Cardiac septum (tissue), 1 donor: ENCODE results near the gene HNF1B. TPM values are rescaled to one million over a fixed set of nuclear protein-coding genes. Genes with fewer than 3 reads are reported as not detected.
"Not testable (repeated sequence)": the region's sequence is repeated elsewhere in the genome, so short reads cannot be mapped to it uniquely, and the experiment has no call there.

ENCODE experiments used
- DNase-seq: peaks from one replicate; pipeline ENCODE4 v3.0.0-alpha.2; 2020; ENCODE audit warnings: low spot score
- intact Hi-C: fragments of 100-400 bp; cut with DNase I; formaldehyde crosslinking; loops from one replicate; pipeline ENCODE4 v1.14.0; 2022
- long read RNA-seq: library from polyadenylated mRNA; unstranded; transcript quantifications from one replicate; pipeline ENCODE4 v2.0.0, GENCODE V29; 2021
- total RNA-seq: library from RNA; stranded (reverse); fragmentation: NEBNext Ultra II Directional; extraction: Animal tissue kit (Norgen Biotek cat#: 25700); gene quantifications from one replicate; pipeline ENCODE4 v1.2.1, GENCODE V29; 2021
- donor health status: DM: no; HTN: no; CAD: no.

HNF1B gene, protein sequence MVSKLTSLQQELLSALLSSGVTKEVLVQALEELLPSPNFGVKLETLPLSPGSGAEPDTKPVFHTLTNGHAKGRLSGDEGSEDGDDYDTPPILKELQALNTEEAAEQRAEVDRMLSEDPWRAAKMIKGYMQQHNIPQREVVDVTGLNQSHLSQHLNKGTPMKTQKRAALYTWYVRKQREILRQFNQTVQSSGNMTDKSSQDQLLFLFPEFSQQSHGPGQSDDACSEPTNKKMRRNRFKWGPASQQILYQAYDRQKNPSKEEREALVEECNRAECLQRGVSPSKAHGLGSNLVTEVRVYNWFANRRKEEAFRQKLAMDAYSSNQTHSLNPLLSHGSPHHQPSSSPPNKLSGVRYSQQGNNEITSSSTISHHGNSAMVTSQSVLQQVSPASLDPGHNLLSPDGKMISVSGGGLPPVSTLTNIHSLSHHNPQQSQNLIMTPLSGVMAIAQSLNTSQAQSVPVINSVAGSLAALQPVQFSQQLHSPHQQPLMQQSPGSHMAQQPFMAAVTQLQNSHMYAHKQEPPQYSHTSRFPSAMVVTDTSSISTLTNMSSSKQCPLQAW
- total RNA-seq: not detected
- long read RNA-seq: 0 reads

DNA sequence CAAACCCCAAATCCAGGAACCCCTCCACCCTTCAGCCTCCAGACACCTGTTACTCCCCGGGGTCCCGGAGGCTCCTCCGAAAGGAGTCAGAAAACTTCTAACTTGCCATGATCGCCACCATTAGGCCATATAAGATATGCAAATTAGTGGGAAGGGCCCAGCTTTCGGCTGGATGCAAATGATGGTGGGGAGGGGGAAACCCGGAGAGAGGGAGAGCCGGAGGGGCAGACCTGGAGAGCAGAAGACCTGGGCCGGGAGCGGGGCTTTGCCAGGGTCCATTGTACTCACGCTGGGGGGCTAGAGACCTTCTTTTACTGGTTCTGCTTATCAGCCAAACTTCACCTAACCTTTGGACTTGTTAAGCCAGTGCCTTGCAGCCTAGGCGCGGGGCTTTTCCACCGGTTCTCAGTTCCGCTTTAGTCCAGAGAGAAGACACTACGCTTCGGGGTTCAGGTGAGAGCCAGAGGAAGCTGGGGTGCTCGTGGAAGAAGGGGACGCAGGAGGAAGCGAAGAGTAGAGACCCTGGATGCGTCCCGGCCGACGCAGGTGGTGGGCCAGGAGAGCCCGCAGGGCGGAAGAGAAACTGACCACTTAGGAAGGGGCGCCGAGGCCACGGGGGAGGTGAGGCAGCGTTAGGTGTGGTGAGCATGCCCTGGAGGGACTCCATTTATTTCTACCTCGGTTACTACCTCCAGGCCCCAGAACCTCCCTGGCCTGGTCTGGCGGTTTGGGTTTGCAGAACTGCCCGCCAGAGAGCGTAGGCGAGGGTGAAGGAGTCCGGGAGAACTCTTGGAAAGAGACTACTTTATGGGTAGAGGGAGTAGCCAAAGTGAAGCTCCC lies at the start of gene HNF1B:
Gene HNF1B (minus strand): TSS at position 99 of the 840 bp plus-strand sequence. CDS start 175 bp downstream, outside the sequence.
- no peak for DNase-seq
- intact Hi-C loops: no loop called here

DNA sequence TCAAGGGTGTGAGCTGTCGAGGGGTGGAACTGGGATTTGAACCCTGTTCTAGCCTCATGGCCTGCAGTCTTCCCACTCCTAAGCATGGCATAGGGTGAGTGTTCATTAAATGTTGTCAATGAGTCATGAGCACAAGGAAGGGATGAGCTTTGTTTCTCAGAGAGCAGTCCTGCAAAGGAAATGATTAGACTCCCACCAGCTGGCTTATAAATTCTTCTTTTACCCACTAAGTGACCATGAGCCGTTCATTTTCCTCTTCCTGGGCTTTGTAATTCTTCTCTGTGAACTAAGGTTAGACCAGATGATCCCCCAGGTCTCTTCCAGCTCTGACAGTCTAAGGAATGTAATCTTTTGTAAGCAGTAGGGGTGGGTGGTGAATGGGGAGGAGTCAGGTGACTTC lies 47.9 kb upstream of the HNF1B start:
- intact Hi-C loops: no loop called here
- DNase-seq: no peak

DNA sequence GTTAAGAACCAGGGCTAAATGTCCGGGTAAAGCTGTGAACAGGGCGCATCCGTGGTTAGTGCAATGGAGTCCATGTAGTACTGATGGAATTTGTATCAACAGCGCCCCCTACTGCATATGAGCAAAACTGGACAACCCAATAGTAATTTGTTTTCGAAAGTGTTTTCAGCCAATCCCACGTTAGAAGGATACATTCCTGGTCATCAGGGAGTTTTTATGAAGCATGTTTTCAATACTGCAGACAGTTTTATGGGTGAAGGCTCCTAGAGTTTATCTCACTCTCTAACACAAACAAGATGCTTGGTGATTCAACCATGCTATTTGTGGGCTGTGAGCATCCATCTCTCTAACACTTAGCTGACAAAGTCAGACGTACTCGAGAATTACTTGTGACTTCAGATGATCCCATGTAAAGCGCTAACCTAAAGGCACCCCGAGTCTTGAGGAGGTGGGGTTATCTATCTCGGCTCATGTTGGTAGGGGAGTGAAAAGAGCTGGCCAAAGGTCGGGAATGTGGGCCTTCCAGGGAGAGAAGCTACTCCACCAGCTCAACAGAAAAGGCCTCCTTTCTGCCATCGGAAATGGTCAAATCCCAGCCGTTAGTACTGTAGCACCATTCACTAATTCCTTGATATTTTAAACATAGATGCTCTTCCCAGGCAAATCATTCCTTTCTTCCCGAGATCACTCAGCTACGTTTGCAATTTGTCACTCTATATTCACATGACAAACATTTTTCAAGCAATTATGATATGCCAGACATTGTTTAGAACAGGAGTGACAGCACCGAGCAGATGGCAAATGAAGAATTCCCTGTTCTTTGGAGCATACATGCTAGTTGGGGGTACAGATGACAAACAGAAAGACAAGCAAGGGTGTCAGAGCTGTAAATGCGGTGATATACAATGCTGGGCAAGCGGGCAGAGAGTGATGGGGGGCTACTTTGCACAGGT lies 46.9 kb upstream of the HNF1B start:
- intact Hi-C loops: no loop called here
- DNase-seq: no peak

DNA sequence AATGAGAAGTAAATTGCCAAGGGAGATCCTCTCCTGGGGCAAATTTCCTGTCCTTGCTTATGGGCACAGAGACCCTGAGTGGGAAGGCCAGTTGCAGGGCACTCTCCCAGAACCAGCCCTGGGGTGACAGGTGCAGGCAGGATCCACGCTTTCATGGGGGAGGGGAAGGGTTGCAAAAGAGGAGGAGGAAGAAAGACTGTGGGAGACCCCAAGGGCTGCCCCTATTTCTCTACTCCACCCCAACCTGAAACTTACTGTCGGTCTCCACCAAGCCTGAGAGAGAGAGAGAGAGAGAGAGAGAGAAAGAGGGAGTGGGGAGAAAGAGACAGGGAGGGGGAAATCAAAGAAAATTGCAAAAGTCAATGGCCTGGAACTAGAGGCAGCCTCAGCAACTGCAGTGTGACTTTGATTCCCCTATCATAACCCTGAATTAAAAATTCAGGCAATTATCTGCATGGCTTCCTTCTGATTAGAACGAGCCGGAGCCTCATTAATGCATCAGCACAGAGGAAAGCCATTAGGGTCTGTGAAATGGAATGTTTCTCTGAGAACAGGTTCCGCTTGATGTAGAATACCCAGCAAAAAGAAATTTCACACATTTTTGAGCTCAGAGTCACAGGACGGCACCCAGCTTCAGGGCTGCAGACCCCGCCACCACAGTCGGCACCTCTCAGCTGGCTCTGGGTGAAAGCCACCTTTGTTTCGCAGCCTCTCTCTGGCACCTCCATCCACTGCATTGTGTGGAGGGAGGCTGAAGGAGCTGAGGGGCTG lies 45.1 kb upstream of the HNF1B start:
- intact Hi-C loops: no loop called here
- no peak for DNase-seq

DNA sequence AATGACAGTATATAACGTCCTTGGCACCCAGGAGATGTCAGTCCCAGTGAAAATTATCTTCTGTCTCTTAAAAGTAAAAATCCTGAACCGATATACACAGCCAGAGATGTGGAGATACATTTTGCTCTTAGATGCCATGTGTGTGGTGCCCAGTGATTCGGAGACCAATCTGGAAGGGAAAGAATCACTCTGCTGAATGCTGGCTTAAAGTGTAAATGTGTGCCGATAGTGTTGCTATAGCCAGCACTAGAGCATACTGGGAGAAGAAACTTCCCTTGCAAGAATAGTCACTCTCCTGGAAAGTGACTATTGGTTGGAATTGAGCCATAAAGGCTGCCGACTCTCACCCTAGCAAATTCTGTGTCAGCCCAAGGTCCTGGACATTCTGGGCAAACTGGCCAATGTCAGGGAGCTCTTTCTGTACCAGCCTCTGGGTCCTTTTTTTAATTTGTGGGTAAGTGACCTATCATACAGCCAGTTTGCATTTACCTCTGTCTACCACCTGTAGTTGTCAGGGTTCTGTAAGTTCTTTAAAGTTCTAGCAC lies 44.2 kb upstream of the HNF1B start:
- intact Hi-C loops: no loop called here
- DNase-seq: no peak

DNA sequence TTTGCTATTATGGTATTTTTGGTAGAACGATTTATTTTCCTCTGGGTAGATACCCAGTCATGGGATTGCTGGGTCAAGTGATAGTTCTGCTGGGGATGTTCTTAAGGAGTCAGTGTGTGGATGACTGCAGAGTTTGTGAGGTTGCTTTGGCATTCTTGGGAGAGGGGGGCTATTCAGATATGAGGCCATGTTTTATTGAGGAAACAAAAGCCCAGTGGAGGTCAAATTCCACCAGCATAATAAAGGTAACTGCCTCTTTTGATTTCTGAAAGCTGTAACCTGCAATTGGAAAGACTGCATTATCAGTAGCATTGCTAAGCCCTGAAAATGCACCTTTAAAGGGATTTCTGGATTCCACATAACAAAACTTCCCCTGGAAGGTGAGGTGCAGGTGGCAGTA lies 43.7 kb upstream of the HNF1B start:
- DNase-seq: no peak
- intact Hi-C loops: no loop called here

DNA sequence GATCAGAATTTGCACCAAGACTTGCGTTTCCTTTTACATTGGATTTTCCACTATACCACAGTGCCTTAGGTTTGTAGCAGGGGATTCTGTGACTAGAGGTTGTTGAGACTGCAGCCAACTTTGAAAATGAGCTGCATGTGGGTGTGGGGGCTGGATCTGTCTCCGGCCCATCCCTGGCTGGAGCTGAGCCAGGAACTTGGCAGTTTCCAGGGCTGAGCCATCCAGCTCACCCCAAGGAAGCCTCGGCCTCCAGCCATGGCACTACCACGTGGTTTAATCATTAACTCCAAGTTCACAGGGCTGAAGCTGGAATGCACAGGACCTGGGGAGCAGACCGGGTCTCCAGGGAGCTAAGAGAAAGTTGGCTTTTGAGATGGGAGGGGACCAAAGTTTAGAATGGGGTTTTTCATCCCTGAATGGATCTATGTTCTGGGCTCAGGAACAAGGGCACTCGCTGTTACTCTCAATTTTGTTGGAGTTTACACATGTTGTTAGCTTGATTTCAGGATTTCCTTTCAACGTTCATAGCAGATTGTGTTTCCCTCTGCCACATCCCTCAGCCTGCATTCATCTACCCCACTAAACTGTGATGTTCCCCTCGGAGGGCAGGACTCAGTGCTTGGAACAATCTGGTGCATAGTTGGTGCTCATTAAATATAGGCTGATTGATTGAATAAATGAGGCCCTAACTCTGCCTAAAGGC lies 42.3 kb upstream of the HNF1B start:
- DNase-seq: no peak
- intact Hi-C loops: no loop called here

DNA sequence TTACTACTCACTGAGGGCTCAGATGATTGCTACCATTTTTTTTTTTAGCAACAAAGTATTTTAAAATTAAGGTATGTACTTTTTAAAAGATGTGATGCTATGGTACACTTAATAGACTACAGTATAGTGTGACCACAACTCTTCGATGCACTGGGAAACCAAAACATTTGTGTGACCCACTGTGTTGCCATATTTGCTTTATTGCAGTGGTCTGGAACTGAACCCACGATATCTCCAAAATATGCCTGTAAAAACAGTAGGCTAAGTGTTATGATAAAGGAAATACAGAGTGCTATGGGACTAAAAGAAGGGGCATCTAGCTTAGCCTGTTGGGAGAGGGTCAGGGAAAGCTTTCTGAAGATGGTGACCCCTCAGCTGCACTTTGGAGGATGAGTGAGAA lies 41.6 kb upstream of the HNF1B start:
- intact Hi-C loops: no loop called here
- DNase-seq: no peak

DNA sequence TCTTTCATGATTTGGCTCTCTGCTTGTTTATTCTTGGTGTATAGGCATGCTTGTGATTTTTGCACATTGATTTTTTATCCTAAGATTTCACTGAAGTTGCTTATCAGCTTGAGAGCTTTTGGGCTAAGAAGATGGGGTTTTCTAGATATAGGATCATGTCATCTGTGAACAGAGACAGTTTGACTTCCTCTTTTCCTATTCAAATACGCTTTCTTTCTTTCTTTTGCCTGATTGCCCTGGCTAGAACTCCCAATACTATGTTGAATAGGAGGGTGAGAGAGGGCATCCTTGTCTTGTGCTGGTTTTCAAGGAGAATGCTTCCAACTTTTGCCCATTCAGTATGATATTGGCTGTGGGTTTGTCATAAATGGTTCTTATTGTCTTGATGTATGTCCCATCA lies 37.6 kb upstream of the HNF1B start:
- DNase-seq, intact Hi-C loops: not testable (repeated sequence)

DNA sequence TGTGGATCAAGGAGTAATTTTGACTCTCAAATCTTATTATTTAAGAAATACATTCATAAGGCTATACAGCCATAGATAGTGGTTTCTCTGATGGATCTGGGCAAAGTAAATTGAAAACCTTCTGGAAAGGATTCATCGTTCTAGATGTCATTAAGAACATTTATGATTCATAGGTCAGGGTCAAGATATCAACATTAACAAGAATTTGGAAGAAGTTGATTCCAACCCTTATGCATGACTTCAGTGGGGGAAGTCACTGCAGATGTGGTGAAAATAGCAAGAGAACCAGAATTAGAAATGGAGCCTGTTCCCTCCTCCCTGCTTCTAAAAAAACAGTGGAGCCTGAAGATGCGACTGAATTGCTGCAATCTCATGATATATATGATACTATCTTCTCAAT lies 36.6 kb upstream of the HNF1B start:
- DNase-seq: no peak
- intact Hi-C loops: no loop called here

DNA sequence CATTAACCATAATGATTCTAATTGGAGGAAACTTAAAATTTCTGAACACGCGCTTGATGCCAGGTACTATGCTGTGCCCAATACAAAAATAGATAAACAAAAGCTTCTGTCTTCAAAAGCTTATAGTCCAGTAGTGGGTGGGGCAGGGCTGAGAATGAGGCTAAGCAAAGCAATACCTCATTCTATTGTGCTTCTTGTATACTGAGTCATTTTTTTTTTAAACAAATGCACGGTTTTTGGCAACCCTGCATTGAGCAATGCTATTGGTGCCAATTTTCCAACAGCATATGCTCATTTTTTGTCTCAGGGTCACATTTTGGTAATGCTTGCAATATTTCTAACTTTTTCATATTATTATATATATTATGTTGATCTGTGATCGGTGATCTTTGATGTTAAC lies 34.7 kb upstream of the HNF1B start:
- no peak for DNase-seq
- intact Hi-C loops: loop anchor here (10.0 kb wide), 1 partner anchor 125 kb away; no protein-coding TSS in a partner anchor

DNA sequence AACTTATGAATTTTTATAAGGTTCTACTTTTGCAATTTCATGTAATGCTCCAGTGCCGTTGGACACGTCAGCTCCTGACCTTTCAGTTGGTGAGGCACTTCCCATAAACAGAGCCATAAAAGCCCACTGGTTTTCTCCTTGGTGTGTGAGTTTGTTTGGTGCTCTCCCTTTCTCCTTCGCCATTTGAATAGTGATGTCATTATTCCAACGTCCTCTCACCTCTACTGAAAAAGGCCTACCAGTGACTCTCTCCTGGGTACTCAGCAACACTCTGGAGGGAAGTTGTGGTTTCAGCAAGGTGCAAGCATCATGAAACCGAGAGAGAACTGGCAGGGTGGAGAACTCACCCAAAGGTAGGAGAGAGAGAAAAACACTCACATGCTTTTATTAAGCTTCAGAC lies 29.6 kb upstream of the HNF1B start:
- intact Hi-C loops: loop anchor here (10.0 kb wide), 1 partner anchor 120 kb away; no protein-coding TSS in a partner anchor
- DNase-seq: no peak

DNA sequence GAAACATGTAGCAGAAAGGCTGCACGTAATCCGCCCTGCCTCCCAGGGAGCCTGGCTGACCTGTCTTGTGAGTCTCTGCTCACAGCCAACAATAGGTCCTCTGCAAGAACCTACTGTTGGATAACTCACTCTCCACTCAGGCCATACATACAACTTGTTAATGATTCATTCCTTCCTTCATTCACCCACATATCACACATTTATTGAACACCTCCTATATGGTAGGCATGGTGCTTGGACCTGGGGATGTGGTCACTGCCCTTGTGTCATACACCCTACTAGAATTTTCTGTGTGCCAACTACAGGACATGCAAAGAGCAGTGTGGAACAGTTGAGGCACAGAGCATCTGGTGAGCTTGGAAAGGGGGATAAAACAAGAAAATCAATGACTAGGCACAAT lies 28.1 kb upstream of the HNF1B start:
- no peak for DNase-seq
- intact Hi-C loops: loop anchor here (10.0 kb wide), 1 partner anchor 118 kb away; no protein-coding TSS in a partner anchor

DNA sequence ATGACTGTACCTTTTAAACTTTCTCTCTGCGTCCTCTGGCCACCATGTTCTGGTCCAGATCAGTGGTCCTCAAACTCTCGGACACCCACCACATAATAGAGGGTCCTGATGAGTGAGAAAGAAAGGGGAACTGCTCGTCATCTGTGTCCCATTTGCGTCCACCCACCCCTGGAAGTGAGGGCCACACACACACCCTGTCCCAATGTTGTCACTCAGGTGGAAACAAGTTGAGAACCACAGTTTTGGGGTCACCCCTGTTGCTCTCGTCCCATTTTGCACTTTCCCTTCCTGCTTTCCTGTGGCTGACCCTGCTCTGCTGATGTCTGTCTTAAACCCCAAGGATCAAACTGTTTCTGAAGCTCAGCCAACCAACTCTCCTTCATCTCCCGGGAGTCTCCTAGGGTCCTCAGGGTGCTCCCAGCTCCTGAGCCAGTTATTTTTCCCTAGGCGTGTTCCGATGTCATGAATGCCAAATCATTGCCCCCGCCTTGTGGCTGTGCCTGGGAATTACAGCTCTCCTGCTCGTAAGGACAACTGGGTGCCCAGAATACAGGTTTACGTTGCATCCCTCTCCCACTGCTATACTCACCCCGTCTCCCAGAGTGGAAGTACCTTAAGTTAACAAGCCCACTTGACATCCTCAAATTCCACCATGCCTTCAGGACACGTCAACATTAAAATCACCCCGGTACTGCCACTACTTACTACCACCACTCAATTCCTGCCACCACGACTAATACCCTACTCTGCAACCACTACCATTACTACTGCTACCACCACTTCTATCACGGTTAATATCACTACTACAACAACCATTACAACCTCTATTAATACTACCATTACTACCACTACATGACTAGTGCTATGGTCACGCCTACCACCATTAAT lies 26.0 kb upstream of the HNF1B start:
- DNase-seq: no peak
- intact Hi-C loops: loop anchor here (10.0 kb wide), 1 partner anchor 116 kb away; no protein-coding TSS in a partner anchor

DNA sequence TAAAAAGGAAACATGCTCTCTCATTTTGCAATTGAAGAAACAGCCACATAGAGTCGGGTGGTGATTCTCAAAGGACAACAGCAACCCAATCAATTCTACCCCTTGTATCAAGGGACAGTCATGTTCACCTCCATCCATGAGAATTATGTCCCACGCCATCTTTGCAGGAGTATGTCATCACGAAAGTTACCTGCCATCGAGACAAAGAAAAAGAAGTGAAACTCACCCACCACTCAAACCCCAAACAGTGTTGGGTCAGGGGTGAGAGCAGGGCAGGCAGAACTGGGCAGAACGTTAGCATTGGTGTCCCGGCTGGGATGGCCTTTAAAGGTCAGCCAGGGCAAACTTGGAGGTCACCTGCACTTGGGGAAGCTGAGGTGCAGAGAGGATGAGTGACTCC lies 24.2 kb upstream of the HNF1B start:
- intact Hi-C loops: no loop called here
- no peak for DNase-seq

DNA sequence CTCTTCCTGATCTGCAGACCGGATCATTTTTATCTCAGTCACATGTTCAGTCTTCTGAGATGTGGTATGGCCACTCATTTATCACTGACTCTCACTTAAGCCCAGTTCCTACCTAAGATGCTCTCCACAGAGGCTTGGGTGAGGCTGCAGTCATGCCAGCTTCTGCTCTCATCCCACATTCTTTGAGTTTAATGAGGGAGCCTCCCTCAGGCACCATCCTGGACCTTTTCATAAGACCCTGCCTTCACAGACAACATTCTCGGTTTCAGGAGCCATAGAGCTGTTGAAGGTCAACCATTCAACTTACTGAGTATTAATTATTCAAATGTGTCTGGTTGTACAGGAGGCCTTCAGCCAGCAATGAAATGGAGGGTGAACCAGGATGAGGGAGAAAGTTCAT lies 23.6 kb upstream of the HNF1B start:
- no peak for DNase-seq
- intact Hi-C loops: no loop called here

DNA sequence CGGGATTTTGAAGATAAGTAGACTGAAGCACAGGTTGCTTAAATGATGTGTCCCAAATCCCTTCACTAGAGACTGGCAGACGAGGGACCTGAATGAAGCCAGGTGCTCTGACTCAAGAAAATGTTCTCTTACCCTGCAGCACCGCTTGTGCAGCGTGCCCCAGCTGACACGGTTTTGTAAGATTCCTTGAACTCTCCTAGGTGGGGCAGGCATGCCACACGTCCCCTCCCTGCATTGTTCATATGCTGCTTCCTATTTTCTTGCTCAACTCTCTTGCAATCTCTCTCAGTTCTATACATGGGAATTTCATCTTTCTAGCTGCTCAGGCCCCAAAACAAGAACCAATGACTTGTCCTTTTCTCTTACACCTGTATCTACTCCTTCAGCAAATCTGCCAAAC lies 22.1 kb upstream of the HNF1B start:
- intact Hi-C loops: no loop called here
- DNase-seq: no peak
